H1 (cell line): ENCODE measurements around the gene NAE1. TPM values are rescaled to one million over a fixed set of nuclear protein-coding genes. Genes with fewer than 3 reads are reported as not detected.

Experiments used
- ASH2L ChIP-seq: fragments of 200-600, 300-600 bp; sonication (generic); IDR thresholded peaks from one replicate; pipeline ENCODE4 v1.7.1; 2017; ENCODE audit warnings: low read length
- BCL11A ChIP-seq, 2 experiments: IDR thresholded peaks; one replicate each; pipeline ENCODE4 v1.6.1; 2011; ENCODE audit warnings: low read depth in 2 of 2, low read length in 2 of 2, mild to moderate bottlenecking in 2 of 2
- BRCA1 ChIP-seq: IDR thresholded peaks from 2 replicates; pipeline ENCODE4 v1.6.1; 2012; ENCODE audit warnings: low read depth, low read length, improper control_type of control experiment
- EZH2 ChIP-seq: fragments of 200-600 bp; sonication (generic); IDR thresholded peaks from 2 replicates; pipeline ENCODE4 v1.7.1; 2012; ENCODE audit warnings: low read depth, mild to moderate bottlenecking, moderate library complexity, low read length, inconsistent platforms; ENCODE audit not compliant: severe bottlenecking
- GABPA ChIP-seq: IDR thresholded peaks from 2 replicates; pipeline ENCODE4 v1.6.1; 2011; ENCODE audit warnings: mild to moderate bottlenecking, low read length, moderate library complexity, borderline replicate concordance; ENCODE audit not compliant: insufficient read depth
- HDAC2 ChIP-seq, 2 experiments: fragments of 300-600 bp in 1 of 2; sonication (generic) in 1 of 2; IDR thresholded peaks; 2 replicates each; pipeline ENCODE4 v1.6.1; 2011 to 2012; ENCODE audit warnings: low read depth in 2 of 2, low read length in 2 of 2, mild to moderate bottlenecking in 2 of 2, moderate library complexity in 2 of 2, borderline replicate concordance in 1 of 2, inconsistent platforms in 1 of 2
- KDM1A ChIP-seq: fragments of 200-600, 300-600 bp; sonication (generic); IDR thresholded peaks from 2 replicates; pipeline ENCODE4 v1.7.1; 2016; ENCODE audit warnings: mild to moderate bottlenecking, low read length, borderline replicate concordance
- KDM5A ChIP-seq: fragments of 200-600 bp; IDR thresholded peaks from 2 replicates; pipeline ENCODE4 v1.7.1; 2012; ENCODE audit warnings: mild to moderate bottlenecking, low read length, inconsistent platforms, mixed read lengths
- MAFK ChIP-seq: IDR thresholded peaks from 2 replicates; pipeline ENCODE4 v1.6.1; 2012; ENCODE audit warnings: low read depth, mild to moderate bottlenecking, improper control_type of control experiment, low read length
- PHF8 ChIP-seq: fragments of 200-600 bp; sonication (generic); conservative IDR thresholded peaks from 2 replicates; pipeline ENCODE4 v1.7.1; 2012; ENCODE audit warnings: low read depth, mild to moderate bottlenecking, inconsistent platforms, low read length, moderate library complexity
- POLR2A ChIP-seq, 2 experiments: IDR thresholded peaks; 1 replicate in 1 of 2; 2 replicates in 1 of 2; pipeline ENCODE4 v1.6.1; 2011; ENCODE audit warnings: low read depth in 2 of 2, low read length in 2 of 2, mild to moderate bottlenecking in 2 of 2; ENCODE audit errors: control extremely low read depth in 1 of 2
- POU5F1 ChIP-seq: IDR thresholded peaks from 2 replicates; pipeline ENCODE4 v1.6.1; 2011; ENCODE audit warnings: low read depth, mild to moderate bottlenecking, low read length, moderate library complexity
- RBBP5 ChIP-seq: IDR thresholded peaks from 2 replicates; pipeline ENCODE4 v1.7.1; 2012; ENCODE audit warnings: low read depth, mild to moderate bottlenecking, inconsistent platforms, low read length, moderate library complexity, borderline replicate concordance
- RFX5 ChIP-seq: IDR thresholded peaks from 2 replicates; pipeline ENCODE4 v1.6.1; 2011; ENCODE audit warnings: low read depth, low read length, improper control_type of control experiment, borderline replicate concordance
- SIN3A ChIP-seq, 2 experiments: IDR thresholded peaks in 1 of 2; conservative IDR thresholded peaks in 1 of 2; 2 replicates each; pipeline ENCODE4 v1.6.1; 2011 to 2012; ENCODE audit warnings: low read length in 2 of 2, improper control_type of control experiment in 1 of 2, low read depth in 1 of 2, mild to moderate bottlenecking in 1 of 2
- SIRT6 ChIP-seq: IDR thresholded peaks from one replicate; pipeline ENCODE4 v1.7.1; 2012; ENCODE audit warnings: low read length, inconsistent platforms
- SIX5 ChIP-seq: IDR thresholded peaks from 2 replicates; pipeline ENCODE4 v1.6.1; 2011; ENCODE audit warnings: mild to moderate bottlenecking, low read depth, low read length
- SRF ChIP-seq: IDR thresholded peaks from 2 replicates; pipeline ENCODE4 v1.6.1; 2011; ENCODE audit warnings: mild to moderate bottlenecking, low read depth, low read length, moderate library complexity
- SUZ12 ChIP-seq: fragments of 200-600 bp; sonication (generic); IDR thresholded peaks from 2 replicates; pipeline ENCODE4 v1.6.1; 2012; ENCODE audit warnings: mild to moderate bottlenecking, inconsistent platforms, low read length, moderate library complexity, mixed read lengths
- TAF1 ChIP-seq: IDR thresholded peaks from 2 replicates; pipeline ENCODE4 v1.6.1; 2011; ENCODE audit warnings: mild to moderate bottlenecking, low read depth, low read length
- YY1 ChIP-seq: IDR thresholded peaks from 2 replicates; pipeline ENCODE4 v1.6.1; 2011; ENCODE audit warnings: low read depth, mild to moderate bottlenecking, low read length
- polyA plus RNA-seq, 7 experiments: library from polyadenylated mRNA; depleted of rRNA in 3 of 7; stranded (reverse) in 5 of 7; unstranded in 2 of 7; fragments of >200 nt in 5 of 7; fragments of 200-250 nt in 2 of 7; gene quantifications; 1 replicate in 5 of 7; 2 replicates in 1 of 7; 4 replicates in 1 of 7; pipeline versions ENCODE4 v1.2.1 to v1.2.3, GENCODE V29; 2011 to 2013; ENCODE audit warnings: missing spikeins in 2 of 7, mixed read lengths in 2 of 7
- total RNA-seq: library from RNA; stranded (reverse); fragmentation: NEBNext Ultra II Directional; extraction: Animal tissue kit (Norgen Biotek cat#: 25700); gene quantifications from 2 replicates; pipeline ENCODE4 v1.2.1, GENCODE V29; 2021
- TF ChIP-seq, protein P1 (sequence below): IDR thresholded peaks from 2 replicates; pipeline ENCODE4 v1.6.1; 2011; ENCODE audit warnings: low read length, improper control_type of control experiment

The NAE1 gene
- total and polyA plus RNA-seq, 2 of the 8 experiments (the other 6 are each of a cell fraction or from before 2014, with no cell fraction given) = 66.6 to 155 TPM

DNA sequence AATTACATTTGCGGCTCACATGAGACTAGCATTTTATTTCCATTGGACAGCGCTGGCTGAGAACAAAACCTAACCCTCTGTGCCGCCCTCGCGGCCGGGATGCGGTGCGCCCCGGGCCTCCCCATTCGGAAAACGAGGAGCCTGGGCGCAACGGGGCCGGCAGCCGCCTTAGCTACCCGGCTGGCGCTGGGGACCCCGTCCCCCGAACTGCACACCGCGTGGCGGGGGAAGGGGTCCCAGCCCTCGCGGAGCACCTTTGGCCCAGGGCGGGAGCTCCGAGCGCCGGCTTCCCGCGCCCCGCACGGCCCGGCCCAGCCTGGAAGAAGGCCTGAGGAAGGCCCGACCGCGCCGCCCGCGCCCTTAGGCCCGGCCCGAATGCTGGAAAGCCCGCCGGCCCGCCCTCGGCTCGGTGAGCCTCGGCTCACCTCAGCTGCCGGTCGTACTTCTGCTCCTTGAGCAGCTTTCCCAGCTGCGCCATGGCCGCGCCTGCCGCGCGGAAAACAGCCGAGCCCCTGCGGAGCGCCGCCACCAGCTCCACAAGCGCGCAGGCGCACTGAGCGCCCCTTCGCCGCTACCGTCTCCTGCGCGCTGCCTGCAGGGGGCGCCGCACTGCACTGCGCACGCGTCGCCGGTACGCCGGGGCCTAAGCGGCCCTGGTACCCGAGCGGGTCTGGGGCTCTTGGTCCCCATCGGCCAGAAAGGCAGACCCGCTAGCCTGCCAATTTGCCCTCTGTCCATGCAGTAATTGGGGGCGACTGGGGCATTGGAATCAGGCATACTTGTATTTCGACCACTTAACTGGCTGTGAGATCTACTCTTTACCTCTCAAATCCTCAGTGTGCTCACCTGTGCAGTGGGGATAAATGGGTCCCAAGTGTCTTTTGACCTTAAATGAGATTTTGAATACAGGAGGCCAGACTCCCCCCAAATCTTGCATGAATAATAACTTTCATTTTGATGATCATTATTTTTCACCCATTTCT lies at the start of gene NAE1 (continued):
- TF ChIP-seq RFX5 (no peak), BRCA1 (no peak), SUZ12 (no peak), SRF (no peak), POU5F1 (no peak), BCL11A (IDR thresholded peaks at IDR 0.05; ENCODE audit: low read depth in 2 of 2, low read length in 2 of 2) (no peak), KDM1A (peak; percentile 95), YY1 (peak; percentile 92), RBBP5 (no peak), SIX5 (no peak), ASH2L (peak; percentile 84), HDAC2 (IDR thresholded peaks at IDR 0.05; ENCODE audit: borderline replicate concordance in 1 of 2, low read depth in 2 of 2, low read length in 2 of 2) (peak in 1 of 2 experiments; percentile 88; a peak in 1 of 4 replicates), SIRT6 (no peak), TAF1 (peak; percentile 91), GABPA (no peak), MAFK (no peak), PHF8 (peak; percentile 100), POLR2A (IDR thresholded peaks at IDR 0.05; ENCODE audit: control extremely low read depth in 1 of 2, low read depth in 2 of 2, low read length in 2 of 2) (peak; percentile 91 to 95), KDM5A (0 out of 2 replicates have a peak, but pooled peaks have one; percentile 27), SIN3A (conservative IDR thresholded peaks at IDR 0.05 in 1 of 2, IDR thresholded peaks at IDR 0.05 in 1 of 2; ENCODE audit: low read depth in 1 of 2, low read length in 2 of 2) (peak in 1 of 2 experiments; percentile 38; a peak in 1 of 4 replicates), EZH2 (no peak)
- TF ChIP-seq, protein P1, sequence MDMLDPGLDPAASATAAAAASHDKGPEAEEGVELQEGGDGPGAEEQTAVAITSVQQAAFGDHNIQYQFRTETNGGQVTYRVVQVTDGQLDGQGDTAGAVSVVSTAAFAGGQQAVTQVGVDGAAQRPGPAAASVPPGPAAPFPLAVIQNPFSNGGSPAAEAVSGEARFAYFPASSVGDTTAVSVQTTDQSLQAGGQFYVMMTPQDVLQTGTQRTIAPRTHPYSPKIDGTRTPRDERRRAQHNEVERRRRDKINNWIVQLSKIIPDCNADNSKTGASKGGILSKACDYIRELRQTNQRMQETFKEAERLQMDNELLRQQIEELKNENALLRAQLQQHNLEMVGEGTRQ = no peak
